A172 (cell line): ENCODE measurements around the gene TSSC4. TPM values are rescaled to one million over a fixed set of nuclear protein-coding genes. Genes with fewer than 3 reads are reported as not detected.
A peak's percentile ranks its signal among the peaks of the same experiment; 100 is the strongest.
"Not testable (repeated sequence)": the region's sequence is repeated elsewhere in the genome, so short reads cannot be mapped to it uniquely, and the experiment has no call there.

ENCODE experiments used
- DNase-seq: peaks from one replicate; pipeline ENCODE4 v3.0.0-alpha.2; 2015; ENCODE audit warnings: low spot score
- total RNA-seq: library from RNA; depleted of rRNA; stranded (reverse); fragments of >200 nt; shearing (Covaris generic); gene quantifications from 2 replicates; pipeline ENCODE4 v1.2.3, GENCODE V29; 2014; rRNA removed

Gene TSSC4
- total RNA-seq: 69.7 and 99.8 TPM in 2 replicates

DNA sequence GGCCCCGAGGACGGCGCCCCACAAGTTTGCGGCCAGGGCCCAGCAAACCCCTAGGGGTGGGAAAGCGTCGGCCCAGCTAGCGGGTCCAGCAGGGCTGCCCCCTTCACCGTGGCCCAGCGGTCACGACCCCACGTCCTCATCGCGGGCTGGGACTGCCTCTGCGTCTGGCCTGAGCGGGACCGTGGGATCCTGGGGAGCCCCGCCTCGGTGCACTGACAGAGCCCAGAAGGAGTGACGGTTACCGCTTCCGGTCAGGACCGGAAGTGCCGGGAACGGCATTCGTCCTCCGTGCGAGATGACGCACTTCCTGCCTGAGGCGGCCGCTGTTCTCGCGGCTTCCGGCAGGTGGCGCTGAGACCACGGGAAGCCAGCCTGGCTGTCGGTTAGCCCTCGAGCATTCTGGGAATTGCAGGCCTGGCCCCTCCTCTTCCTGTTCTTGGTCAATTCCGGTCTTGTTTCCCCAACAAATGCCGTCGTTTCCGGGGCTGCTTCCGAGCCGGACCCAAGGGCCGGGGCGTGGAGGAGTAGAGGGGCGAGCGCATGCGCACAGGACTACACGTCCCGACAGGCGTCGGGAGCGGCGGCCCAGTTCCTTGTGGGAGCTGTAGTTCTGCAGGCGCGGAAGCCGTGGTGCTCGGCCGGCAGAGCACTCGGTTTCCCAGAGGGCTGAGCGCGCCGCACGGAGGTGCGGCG is at the start of gene TSSC4:
Gene TSSC4 (plus strand): TSS at position 682 of the 693 bp plus-strand sequence. CDS start 1,884 bp downstream, outside the sequence.
- peak; percentile 99 for DNase-seq

DNA sequence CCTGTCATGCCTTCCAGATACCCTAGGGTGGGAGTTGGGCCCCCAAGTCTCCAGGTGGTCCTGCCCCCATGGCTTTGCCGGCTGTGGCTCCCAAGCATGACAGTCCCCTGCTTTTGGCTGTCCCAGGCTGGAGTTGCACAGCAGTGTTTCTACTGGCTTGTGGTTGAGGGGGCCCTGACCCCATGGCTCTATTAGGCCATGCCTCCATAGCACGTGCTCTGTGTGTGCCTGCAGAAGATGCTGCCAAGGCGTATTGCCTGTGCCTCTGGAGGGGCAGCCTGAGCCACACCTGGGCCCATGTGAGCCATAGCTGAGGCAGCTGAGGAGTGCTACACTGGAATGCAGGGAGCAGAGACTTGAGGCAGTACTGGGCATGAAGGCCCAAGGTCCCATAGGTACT is 48.8 kb upstream of the TSSC4 start:
- DNase-seq: no peak

- DNase-seq: no peak
These were observed 48.1 kb upstream of the TSSC4 start for GRCh38 chr11:2352420-2352819.

DNA sequence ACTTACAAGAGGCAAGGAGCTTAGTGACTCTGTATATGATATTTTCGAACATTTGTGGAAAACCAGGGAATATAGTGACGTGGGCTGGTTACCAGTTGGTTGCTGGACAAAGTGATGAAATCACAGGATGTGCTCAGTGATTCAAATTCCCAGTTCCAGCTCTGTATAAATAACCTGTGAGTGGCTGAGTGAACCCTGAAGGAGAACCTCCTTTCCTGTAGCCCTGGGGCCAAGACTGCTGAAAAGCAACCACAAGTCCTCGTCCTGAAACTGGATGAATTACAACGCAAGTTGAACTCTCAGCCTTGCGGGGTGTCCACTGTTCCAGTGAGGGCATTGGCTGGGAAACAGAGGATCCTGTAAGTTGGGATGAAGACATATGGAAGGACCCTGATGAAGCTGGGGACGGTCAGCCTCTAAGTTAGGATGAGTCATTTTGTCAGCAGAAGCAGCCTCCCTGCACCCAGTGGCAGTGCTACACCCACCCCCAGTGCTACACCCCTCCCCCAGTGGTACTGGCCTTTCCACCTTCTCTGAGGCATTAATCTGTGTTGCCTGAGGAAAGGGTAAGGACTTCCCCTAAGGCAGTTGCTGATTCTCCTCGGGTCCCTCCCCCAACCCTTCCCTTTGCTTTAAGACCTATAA is 45.4 kb upstream of the TSSC4 start:
- peak; percentile 74 for DNase-seq

- DNase-seq: no peak
These were observed 43.3 kb upstream of the TSSC4 start for GRCh38 chr11:2357246-2357645.

- not testable (repeated sequence) for DNase-seq
These were observed 42.9 kb upstream of the TSSC4 start for GRCh38 chr11:2357651-2358050.

DNA sequence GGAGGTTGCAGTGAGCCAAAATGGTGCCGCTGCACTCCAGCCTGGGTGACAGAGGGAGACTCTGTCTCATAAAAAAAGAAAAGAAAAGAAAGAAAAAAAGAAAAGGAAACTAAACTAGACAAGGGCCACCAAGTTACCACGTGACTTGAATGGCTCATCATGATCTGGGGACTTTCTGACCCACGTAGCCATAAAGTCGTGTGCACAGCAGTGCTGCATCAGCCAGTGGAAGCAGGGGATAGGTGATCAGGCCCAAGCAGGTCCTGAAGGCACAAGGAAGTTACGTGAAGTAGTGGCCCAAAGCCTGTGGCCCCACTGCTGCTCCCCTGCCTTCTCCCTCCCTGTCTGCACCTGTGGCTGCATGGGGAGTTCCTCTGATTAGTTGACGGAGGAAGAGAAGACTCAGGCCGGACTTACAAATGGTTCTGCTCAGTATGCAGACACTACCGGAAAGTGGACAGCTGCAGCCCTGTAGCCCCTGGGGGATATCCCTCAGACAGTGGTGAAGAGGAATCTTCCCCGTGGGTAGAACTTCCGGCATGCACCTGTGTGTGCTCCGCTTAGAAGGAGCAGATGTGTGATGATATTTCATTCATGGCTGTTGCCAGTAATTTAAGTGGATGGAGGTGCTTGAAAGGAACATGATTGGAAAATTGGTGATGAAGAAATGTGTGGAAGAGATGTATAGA is 41.7 kb upstream of the TSSC4 start:
- DNase-seq: no peak

GRCh38 chr11:2359557-2359956 is 41.0 kb upstream of the TSSC4 start:
- DNase-seq: no peak

GRCh38 chr11:2360081-2360642 is 40.4 kb upstream of the TSSC4 start:
- no peak for DNase-seq

GRCh38 chr11:2361565-2361964 is 39.0 kb upstream of the TSSC4 start:
- DNase-seq: no peak

- DNase-seq: no peak
These were observed 38.1 kb upstream of the TSSC4 start for GRCh38 chr11:2362414-2362813.

- DNase-seq: no peak
These were observed 37.4 kb upstream of the TSSC4 start for GRCh38 chr11:2363130-2363529.

DNA sequence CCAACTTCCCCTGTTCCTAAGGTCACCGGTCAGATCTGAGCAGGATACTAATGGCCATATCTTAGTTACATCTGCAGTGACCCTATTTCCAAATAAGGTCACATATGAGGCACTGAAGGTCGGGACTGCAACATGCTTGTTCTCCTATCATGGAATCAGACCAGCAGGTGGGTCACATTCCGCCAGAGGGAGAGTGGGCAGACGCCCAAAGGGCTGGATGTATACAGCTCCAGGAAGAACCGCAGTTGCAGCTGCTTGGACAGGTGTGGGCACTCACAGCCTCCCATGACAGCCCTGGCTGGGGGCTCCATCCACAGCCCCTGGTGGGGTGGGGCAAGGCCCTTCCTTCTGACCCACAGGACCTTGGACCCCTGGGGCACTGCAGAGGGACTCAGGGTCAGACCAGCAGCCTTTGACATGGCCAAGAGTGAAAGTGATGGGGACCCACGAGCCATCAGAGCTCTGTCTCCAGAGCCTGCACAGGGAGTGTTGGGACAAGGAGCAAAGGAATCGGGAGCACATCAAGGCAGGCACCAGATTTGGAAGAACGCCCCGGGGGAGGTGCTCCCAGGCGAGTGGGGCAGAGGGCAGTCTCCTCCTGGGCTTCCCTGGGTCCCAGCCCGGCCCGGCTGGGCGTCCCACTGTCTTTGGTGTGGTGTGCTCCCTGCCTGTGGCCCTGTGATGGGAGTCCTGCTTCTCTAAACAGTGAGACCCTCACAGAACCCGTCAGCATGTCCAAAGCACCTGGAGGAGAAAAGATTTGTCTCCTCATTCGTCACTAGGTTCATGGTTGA is 36.8 kb upstream of the TSSC4 start:
- no peak for DNase-seq

GRCh38 chr11:2364386-2364785 is 36.2 kb upstream of the TSSC4 start:
- not testable (repeated sequence) for DNase-seq

DNA sequence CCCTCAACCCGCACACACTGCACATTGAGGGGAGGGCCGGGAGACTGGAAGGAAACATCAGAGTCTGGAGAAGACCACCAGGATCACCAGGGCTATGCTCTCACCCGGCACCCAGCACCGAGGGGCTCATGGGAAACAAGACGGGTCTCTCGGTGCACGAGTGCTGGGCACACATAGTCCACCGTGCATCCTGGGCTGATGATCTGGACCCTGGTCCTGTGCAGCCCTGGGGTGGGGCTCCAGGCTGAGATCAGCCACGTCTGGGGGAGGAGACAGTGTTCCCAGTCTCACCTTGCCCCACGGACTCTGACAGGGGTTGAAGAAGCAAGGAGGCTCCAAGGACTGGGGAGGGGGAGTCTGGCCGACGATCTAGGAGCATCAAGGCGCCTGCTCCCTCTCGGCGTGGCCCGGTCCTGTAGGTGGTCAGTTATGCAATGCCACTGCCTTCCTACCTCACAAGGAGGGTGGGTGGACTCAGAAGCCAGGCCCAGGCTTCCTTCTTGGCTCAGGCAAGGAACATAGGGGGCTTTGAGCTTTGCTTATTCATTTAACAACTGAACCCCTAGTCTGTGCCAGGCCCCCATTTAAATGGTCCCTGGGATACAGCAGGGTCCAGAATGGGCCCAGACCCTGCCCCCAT is 34.9 kb upstream of the TSSC4 start:
- no peak for DNase-seq

DNA sequence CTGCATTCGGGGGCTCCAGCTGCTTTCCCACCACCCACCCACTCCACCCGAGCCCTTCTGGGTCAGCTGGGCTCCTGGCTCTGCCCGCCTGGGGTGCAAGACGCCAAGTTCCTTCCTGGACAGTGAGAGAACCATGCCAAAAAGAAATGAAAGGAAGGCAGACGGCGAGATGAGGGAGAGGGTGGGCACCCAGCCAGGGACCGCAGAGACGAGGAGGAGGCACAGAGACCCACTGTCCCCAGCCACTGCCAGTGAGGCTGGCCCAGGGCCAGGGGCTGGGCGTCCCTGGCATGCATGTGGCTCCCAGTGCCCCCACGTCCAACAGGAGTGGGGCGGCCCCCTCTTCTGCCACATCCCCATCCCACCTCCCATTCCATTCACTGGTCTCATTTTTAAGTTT is 34.3 kb upstream of the TSSC4 start:
- no peak for DNase-seq

GRCh38 chr11:2366733-2367132 is 33.8 kb upstream of the TSSC4 start:
- DNase-seq: no peak

GRCh38 chr11:2367266-2368160 is 33.0 kb upstream of the TSSC4 start:
- no peak for DNase-seq

DNA sequence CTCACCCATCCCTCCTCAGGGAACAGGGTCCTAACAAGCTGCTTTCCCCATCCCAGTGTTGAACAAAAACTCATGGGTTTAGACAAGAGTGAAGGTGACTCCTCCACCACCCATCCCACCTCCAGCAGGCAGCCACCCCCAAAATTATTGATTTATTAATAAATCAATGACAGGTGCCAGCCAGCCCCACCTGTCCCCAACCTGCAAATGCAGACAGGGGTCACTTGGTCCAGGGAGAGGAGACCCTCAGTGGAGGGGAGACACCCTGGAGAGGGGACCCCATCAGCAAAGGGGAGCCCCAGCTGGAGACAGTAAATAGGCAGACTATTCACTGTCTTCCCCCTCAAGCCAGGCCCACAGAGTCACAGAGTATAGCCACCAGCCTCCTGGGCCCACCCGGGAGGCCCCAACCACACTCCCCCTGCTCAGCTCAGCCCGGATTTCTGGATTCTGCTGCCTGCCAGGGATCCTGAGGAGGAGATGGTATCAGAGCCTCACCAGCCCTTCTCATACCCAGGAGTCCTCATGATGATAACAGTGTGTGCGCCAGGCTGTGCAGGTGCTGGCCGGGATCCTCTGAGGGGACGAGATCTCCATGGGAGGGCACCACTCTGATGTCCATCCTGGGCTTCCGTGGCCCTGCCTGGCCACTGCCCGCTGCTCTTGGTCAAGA is 32.2 kb upstream of the TSSC4 start:
- DNase-seq: no peak

- DNase-seq: no peak
These were observed 31.7 kb upstream of the TSSC4 start for GRCh38 chr11:2368851-2369180.
